SU-DHL-6 (cell line): ENCODE measurements around the gene CLASP1.

ENCODE experiments used
- H2AFZ ChIP-seq: fragments of 200-600 bp; sonication (generic); 2 replicates; pipeline ENCODE4 v1.6.1; 2014; ENCODE audit warnings: low read depth, mild to moderate bottlenecking, moderate library complexity, mixed read lengths, antibody characterized with exemption, low read length; ENCODE audit not compliant: severe bottlenecking
- H3F3A ChIP-seq: fragments of 200-600 bp; shearing (Covaris generic); 2 replicates; pipeline ENCODE4 v1.6.0; 2016; ENCODE audit warnings: antibody characterized with exemption, mild to moderate bottlenecking; ENCODE audit not compliant: insufficient read depth
- H3K27ac ChIP-seq: fragments of 200-600 bp; sonication (generic); 2 replicates; pipeline ENCODE4 v1.5.1; 2016; ENCODE audit warnings: low read depth, mild to moderate bottlenecking, low read length, moderate library complexity, mixed read lengths
- H3K27me3 ChIP-seq: fragments of 200-600 bp; sonication (generic), shearing (Covaris generic); 2 replicates; pipeline ENCODE4 v1.6.0; 2014; ENCODE audit warnings: mild to moderate bottlenecking, low read length
- H3K36me3 ChIP-seq: fragments of 200-600 bp; sonication (generic); 2 replicates; pipeline ENCODE4 v1.6.1; 2014; ENCODE audit warnings: mild to moderate bottlenecking, low read length, mixed read lengths
- H3K4me2 ChIP-seq: fragments of 300-600, 200-600 bp; shearing (Covaris generic), sonication (generic); 2 replicates; pipeline ENCODE4 v1.6.0; 2014; ENCODE audit warnings: low read length, low read depth, mild to moderate bottlenecking; ENCODE audit not compliant: poor library complexity, severe bottlenecking
- H3K4me3 ChIP-seq: fragments of 200-600 bp; sonication (generic); 2 replicates; pipeline ENCODE4 v1.5.1; 2014; ENCODE audit warnings: antibody characterized with exemption, low read length, mild to moderate bottlenecking, mixed read lengths; ENCODE audit not compliant: insufficient read depth, poor library complexity, severe bottlenecking
- H3K79me2 ChIP-seq: fragments of 200-600 bp; sonication (generic); 2 replicates; pipeline ENCODE4 v1.6.1; 2014; ENCODE audit warnings: mild to moderate bottlenecking, low read length, moderate library complexity; ENCODE audit not compliant: insufficient read depth
- H3K9ac ChIP-seq: fragments of 200-600 bp; sonication (generic); 2 replicates; pipeline ENCODE4 v1.7.0; 2014; ENCODE audit warnings: mild to moderate bottlenecking, low read length
- H3K9me2 ChIP-seq: fragments of 200-600 bp; sonication (generic); replicated peaks from 2 replicates; pipeline ENCODE4 v1.6.1; 2014; ENCODE audit warnings: low read length; ENCODE audit not compliant: insufficient read depth
- H3K9me3 ChIP-seq: fragments of 200-600 bp; sonication (generic); 2 replicates; pipeline ENCODE4 v1.6.1; 2014; ENCODE audit warnings: low read length, mixed read lengths; ENCODE audit not compliant: insufficient read depth
- H4K20me1 ChIP-seq: fragments of 200-600 bp; sonication (generic); 2 replicates; pipeline ENCODE4 v1.6.1; 2014; ENCODE audit warnings: low read depth, mild to moderate bottlenecking, antibody characterized with exemption, low read length, moderate library complexity, mixed read lengths
- CTCF ChIP-seq: fragments of 200-600 bp; sonication (generic); IDR thresholded peaks from one replicate; pipeline ENCODE4 v1.5.1; 2017; ENCODE audit warnings: antibody characterized with exemption, mild to moderate bottlenecking, low read length, moderate library complexity; ENCODE audit not compliant: insufficient read depth, poor library complexity, severe bottlenecking
- EZH2phosphoT487 ChIP-seq: fragments of 200-600 bp; sonication (generic), shearing (Covaris generic); conservative IDR thresholded peaks from 2 replicates; pipeline ENCODE4 v1.6.1; 2018; ENCODE audit warnings: mild to moderate bottlenecking, antibody characterized with exemption, low read length, moderate library complexity, mixed read lengths

CLASP1 gene

GRCh38 chr2:121293450-121294325, 355.6 kb downstream of the CLASP1 start:
- Histone ChIP-seq H3K27me3 (no peaks in the 10 kb centered on the region), H3K79me2 (no peaks in the 10 kb centered on the region), H3K27ac (no peak overlapping the region), H2AFZ (no peak overlapping the region), H3K4me2 (no peak overlapping the region), H3K9me2 (no peaks in the 10 kb centered on the region), H3K4me3 (no peak overlapping the region), H3K36me3 (no peaks in the 10 kb centered on the region), H3K9me3 (no peaks in the 10 kb centered on the region), H3K9ac (no peak overlapping the region), H3F3A (no peaks in the 10 kb centered on the region), H4K20me1 (no peaks in the 10 kb centered on the region)
- TF ChIP-seq CTCF = no peak

- no peaks in the 10 kb centered on the region for H3K27me3 ChIP-seq
Measured at GRCh38 chr2:121291251-121291580, 358.0 kb downstream of the CLASP1 start.

GRCh38 chr2:121289271-121289670, 360.0 kb downstream of the CLASP1 start:
- no peaks in the 10 kb centered on the region for H3K36me3 ChIP-seq
- TF ChIP-seq EZH2phosphoT487 (no peak), CTCF (no peak)
- no peaks in the 10 kb centered on the region for H3K27me3 ChIP-seq
- no peak overlapping the region for H3K9ac ChIP-seq
- H2AFZ ChIP-seq = no peak overlapping the region
- no peak overlapping the region for H3K27ac ChIP-seq
- H3K79me2 ChIP-seq = no peaks in the 10 kb centered on the region
- H3K4me2 ChIP-seq = no peak overlapping the region
- no peaks in the 10 kb centered on the region for H3K9me3 ChIP-seq
- no peaks in the 10 kb centered on the region for H3K9me2 ChIP-seq
- H4K20me1 ChIP-seq = no peaks in the 10 kb centered on the region
- no peaks in the 10 kb centered on the region for H3F3A ChIP-seq
- no peak overlapping the region for H3K4me3 ChIP-seq

More at GRCh38 chr2:121291251-121291580, 358.0 kb downstream of the CLASP1 start:
- Histone ChIP-seq H3K79me2 (no peaks in the 10 kb centered on the region), H4K20me1 (no peaks in the 10 kb centered on the region), H3K4me3 (no peak overlapping the region), H3K9me3 (no peaks in the 10 kb centered on the region), H3K36me3 (no peaks in the 10 kb centered on the region), H3K27ac (no peak overlapping the region), H3K9ac (no peak overlapping the region), H3F3A (no peaks in the 10 kb centered on the region), H3K4me2 (no peak overlapping the region), H2AFZ (no peak overlapping the region), H3K9me2 (no peaks in the 10 kb centered on the region)
- TF ChIP-seq EZH2phosphoT487 (no peak), CTCF (no peak)
